ENCODE results near the gene TP53TG5. TPM values are rescaled to one million over a fixed set of nuclear protein-coding genes. Genes with fewer than 3 reads are reported as not detected.

TP53TG5 gene
- total and polyA plus RNA-seq, 2 of the 8 experiments (the other 6 are each of a cell fraction or from before 2014, with no cell fraction given): not detected

DNA sequence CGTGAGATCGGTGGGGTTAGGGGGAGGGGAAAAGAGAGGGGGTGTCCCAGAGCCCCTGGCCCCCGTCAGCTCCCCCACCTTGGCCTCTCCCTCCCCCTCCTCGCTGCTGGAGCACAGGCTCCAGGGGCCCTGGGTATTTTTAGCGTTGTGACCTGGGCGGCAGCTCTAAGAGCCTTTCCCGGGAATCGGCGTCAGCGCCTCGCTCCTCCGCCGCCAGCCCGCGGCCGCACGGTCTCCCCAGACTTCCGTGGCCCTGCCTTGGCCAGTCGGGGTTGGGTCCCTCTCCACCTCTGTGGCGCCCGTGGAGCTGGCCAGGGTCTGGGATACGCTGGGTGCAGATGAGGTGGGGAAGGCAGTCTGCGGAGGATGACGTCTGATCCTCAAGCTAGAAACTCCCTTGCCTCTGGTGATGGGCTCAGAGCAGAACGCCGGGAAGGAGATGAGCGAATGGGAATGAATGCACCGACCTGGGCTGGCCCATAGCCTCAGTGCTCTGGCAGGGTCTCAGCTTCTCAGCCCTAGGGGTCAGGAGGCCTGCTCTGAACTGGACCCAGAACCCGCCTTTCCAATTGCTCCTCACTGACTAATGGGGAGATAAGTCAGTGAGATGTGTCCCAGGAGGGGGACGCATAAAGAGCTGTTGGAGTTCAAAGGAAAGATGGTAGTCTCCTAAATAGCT, 29.1 kb upstream of the TP53TG5 start (continued):
- no peak for TF ChIP-seq FOSL1 (IDR thresholded peaks at IDR 0.05; ENCODE audit: insufficient read depth, low read depth, low read length)
- no peak for TF ChIP-seq TAF7 (optimal IDR thresholded peaks at IDR 0.05; ENCODE audit: borderline replicate concordance, low read depth, low read length)

Measured in H1 (cell line).